ENCODE measurements around the gene USP47. TPM values are rescaled to one million over a fixed set of nuclear protein-coding genes. Genes with fewer than 3 reads are reported as not detected.

Gene USP47
- total and polyA plus RNA-seq, 7 donors, result 31.3 to 132 (median 78.9) TPM

- Histone ChIP-seq H3K27me3 (ENCODE audit: insufficient read depth in 3 of 3, low read length in 2 of 3) (no peaks in the 10 kb centered on the region), H3K4me3 (no peak overlapping the region), H3K27ac (no peak overlapping the region), H3K4me1 (peaks cover 11% of the 10 kb centered on the region), H3K9me3 (no peaks in the 10 kb centered on the region), H3K36me3 (ENCODE audit: insufficient read depth in 1 of 2, low read depth in 1 of 2) (no peaks in the 10 kb centered on the region)
- intact Hi-C loops (cut with DNase I), result no loop called here
- 91 to 95% (median 94%) methylated on average over 5 of the region's 5 CpGs for WGBS, 3 donors
- TF ChIP-seq, protein P1, sequence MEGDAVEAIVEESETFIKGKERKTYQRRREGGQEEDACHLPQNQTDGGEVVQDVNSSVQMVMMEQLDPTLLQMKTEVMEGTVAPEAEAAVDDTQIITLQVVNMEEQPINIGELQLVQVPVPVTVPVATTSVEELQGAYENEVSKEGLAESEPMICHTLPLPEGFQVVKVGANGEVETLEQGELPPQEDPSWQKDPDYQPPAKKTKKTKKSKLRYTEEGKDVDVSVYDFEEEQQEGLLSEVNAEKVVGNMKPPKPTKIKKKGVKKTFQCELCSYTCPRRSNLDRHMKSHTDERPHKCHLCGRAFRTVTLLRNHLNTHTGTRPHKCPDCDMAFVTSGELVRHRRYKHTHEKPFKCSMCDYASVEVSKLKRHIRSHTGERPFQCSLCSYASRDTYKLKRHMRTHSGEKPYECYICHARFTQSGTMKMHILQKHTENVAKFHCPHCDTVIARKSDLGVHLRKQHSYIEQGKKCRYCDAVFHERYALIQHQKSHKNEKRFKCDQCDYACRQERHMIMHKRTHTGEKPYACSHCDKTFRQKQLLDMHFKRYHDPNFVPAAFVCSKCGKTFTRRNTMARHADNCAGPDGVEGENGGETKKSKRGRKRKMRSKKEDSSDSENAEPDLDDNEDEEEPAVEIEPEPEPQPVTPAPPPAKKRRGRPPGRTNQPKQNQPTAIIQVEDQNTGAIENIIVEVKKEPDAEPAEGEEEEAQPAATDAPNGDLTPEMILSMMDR (IDR thresholded peaks at IDR 0.05), result no peak
- ATAC-seq, result no peak
- DNase-seq, result no peak
These were observed 23.8 kb upstream of the USP47 start for GRCh38 chr11:11817957-11818356.

DNA sequence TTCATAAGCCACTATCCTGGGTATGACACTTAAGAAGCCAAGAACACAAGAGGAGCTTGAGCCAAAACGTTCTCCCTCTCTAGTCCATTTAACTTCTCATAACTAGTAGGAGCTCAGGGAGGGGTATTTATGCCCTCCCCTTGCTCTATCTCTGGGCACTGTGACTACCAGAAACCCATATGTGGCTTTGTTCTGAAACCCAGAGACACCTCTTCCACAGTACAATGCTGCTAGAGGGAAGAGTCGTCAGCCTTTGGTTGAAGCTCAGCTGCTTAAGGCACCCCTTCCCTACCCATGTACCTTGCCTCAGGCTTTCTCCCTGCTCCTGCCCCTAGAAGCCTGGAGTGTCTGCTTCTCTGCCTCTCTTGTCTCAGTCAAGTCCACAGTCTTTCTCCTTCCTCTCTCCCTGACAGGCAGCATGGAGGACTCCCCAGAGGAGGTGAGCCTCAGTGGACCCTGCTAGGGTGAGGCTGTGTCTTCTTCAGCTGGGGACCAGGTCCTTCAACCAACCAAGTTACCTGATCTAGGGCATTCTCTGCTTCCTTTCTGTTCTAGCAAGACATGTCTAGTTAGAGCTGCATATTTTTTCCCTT lies 23.1 kb upstream of the USP47 start:
- no peak for DNase-seq
- H3K27me3 ChIP-seq (ENCODE audit: insufficient read depth in 3 of 3, low read length in 2 of 3), result no peaks in the 10 kb centered on the region
- no peak overlapping the region for H3K4me3 ChIP-seq
- intact Hi-C loops (cut with DNase I), result no loop called here
- TF ChIP-seq, protein P1 (IDR thresholded peaks at IDR 0.05), result no peak
- WGBS, 3 donors, result 63 to 76% (median 75%) methylated on average over 2 of the region's 2 CpGs
- peaks cover 5% of the 10 kb centered on the region for H3K4me1 ChIP-seq
- no peaks in the 10 kb centered on the region for H3K36me3 ChIP-seq (ENCODE audit: insufficient read depth in 1 of 2, low read depth in 1 of 2)
- no peaks in the 10 kb centered on the region for H3K9me3 ChIP-seq
- no peak for ATAC-seq
- H3K27ac ChIP-seq, result no peak overlapping the region

DNA sequence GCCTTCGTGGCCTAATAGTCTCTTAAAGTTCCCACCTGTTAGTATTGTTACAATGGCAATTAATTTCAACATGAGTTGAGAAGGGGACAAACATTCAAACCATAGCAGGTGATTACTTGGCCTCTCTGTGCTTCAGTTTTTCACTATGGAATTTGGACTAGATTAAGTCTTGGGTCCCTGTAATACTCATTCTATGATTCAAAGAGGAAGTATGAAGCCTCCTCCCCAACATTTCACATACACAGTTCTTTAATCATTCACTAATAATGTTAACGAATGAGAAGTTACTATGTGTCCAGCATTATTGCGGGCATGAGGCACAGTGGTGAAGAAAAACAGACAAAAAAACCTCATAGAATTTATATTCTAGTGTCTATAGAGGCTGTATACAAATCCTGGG lies 19.9 kb upstream of the USP47 start:
- H3K27me3 ChIP-seq (ENCODE audit: insufficient read depth in 3 of 3, low read length in 2 of 3), result no peaks in the 10 kb centered on the region
- no peak overlapping the region for H3K27ac ChIP-seq
- no peak for ATAC-seq
- TF ChIP-seq, protein P1 (IDR thresholded peaks at IDR 0.05), result no peak
- no peaks in the 10 kb centered on the region for H3K9me3 ChIP-seq
- H3K36me3 ChIP-seq (ENCODE audit: insufficient read depth in 1 of 2, low read depth in 1 of 2), result no peaks in the 10 kb centered on the region
- intact Hi-C loops (cut with DNase I), result no loop called here
- peaks cover 2% of the 10 kb centered on the region for H3K4me1 ChIP-seq
- no peak for DNase-seq
- no peak overlapping the region for H3K4me3 ChIP-seq
- WGBS, 3 donors, result 72 to 78% (median 76%) methylated on average over 3 of the region's 3 CpGs

- no peak overlapping the region for H3K4me3 ChIP-seq
- 79 to 87% (median 83%) methylated on average over 4 of the region's 4 CpGs for WGBS, 3 donors
- H3K36me3 ChIP-seq (ENCODE audit: insufficient read depth in 1 of 2, low read depth in 1 of 2), result no peaks in the 10 kb centered on the region
- DNase-seq, result no peak
- H3K27me3 ChIP-seq (ENCODE audit: insufficient read depth in 3 of 3, low read length in 2 of 3), result no peaks in the 10 kb centered on the region
- no peak for ATAC-seq
- TF ChIP-seq, protein P1 (IDR thresholded peaks at IDR 0.05), result no peak
- H3K27ac ChIP-seq, result no peak overlapping the region
- intact Hi-C loops (cut with DNase I), result no loop called here
- H3K9me3 ChIP-seq, result no peaks in the 10 kb centered on the region
- no peaks in the 10 kb centered on the region for H3K4me1 ChIP-seq
These were observed 18.8 kb upstream of the USP47 start for GRCh38 chr11:11822946-11823345.

DNA sequence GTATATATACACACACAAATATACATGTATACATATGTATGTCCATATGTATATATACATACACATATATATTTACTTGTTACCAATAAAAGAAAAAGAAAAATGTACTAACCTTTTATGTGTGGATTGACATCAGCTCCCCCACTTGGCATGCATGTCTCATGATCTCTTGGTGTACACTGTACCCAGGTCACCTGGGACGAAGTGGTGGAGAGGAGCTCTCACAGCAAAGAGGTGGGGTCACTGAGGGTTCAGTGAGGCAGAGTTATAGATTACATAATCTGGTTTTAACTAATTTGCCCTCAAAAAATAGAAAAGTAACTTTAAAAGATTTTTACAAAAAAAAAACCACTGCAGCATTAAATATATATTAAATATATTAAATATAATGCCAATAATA lies 15.5 kb upstream of the USP47 start:
- 91 to 100% (median 96%) methylated on average over 1 of the region's 1 CpG for WGBS, 3 donors
- TF ChIP-seq, protein P1 (IDR thresholded peaks at IDR 0.05), result no peak

More for the DNA sequence above, 15.5 kb upstream of the USP47 start:
- ATAC-seq, result no peak
- DNase-seq, result no peak
- intact Hi-C loops (cut with DNase I), result no loop called here
- Histone ChIP-seq H3K27me3 (ENCODE audit: insufficient read depth in 3 of 3, low read length in 2 of 3) (no peaks in the 10 kb centered on the region), H3K9me3 (no peaks in the 10 kb centered on the region), H3K27ac (no peak overlapping the region), H3K36me3 (ENCODE audit: insufficient read depth in 1 of 2, low read depth in 1 of 2) (no peaks in the 10 kb centered on the region), H3K4me3 (no peak overlapping the region), H3K4me1 (no peaks in the 10 kb centered on the region)

All from psoas muscle (tissue), 8 donors.